ENCODE measurements around the gene APBA1. TPM values are rescaled to one million over a fixed set of nuclear protein-coding genes. Genes with fewer than 3 reads are reported as not detected.

APBA1 gene
- polyA plus RNA-seq, 3 donors, result 1.6 TPM; not detected in 2

GRCh38 chr9:69462394-69462793 is 209.8 kb downstream of the APBA1 start:
- no peak for TF ChIP-seq CTCF (IDR thresholded peaks at IDR 0.05)
- H3K36me3 ChIP-seq (replicated peaks in 1 of 2; ENCODE audit: control insufficient read depth in 1 of 2, insufficient read depth in 2 of 2, low read length in 2 of 2), result no peaks in the 10 kb centered on the region
- Mint-ChIP-seq H3K9me3 (peaks cover 0 to 2% (median 0%) of the 10 kb centered on the region in 7 donors), H3K4me3 (no peak overlapping the region), H3K36me3 (no peaks in the 10 kb centered on the region), H3K27ac (no peak overlapping the region), H3K4me1 (peaks cover 42% of the 10 kb centered on the region), H3K27me3 (ENCODE audit: low read depth in 3 of 3) (peaks cover 0 to 2% (median 0%) of the 10 kb centered on the region in 3 donors)
- peaks cover 9 to 27% of the 10 kb centered on the region in 2 donors for H3K4me1 ChIP-seq (ENCODE audit: control insufficient read depth in 1 of 2, insufficient read depth in 2 of 2, low read length in 2 of 2)
- no peak for DNase-seq
- H3K79me2 ChIP-seq (ENCODE audit: insufficient read depth, low read length), result no peaks in the 10 kb centered on the region
- WGBS (ENCODE audit: insufficient coverage), result 93% methylated on average over 2 of the region's 4 CpGs
- H3K27me3 ChIP-seq (ENCODE audit: control insufficient read depth in 2 of 2, insufficient read depth in 2 of 2, low read length in 2 of 2), result no peaks in the 10 kb centered on the region
- H3K9ac ChIP-seq (ENCODE audit: insufficient read depth, low read length, poor library complexity, severe bottlenecking), result no peak overlapping the region
- H2AFZ ChIP-seq (ENCODE audit: insufficient read depth, low read depth, low read length, poor library complexity, severe bottlenecking), result no peak overlapping the region
- H3K9me3 ChIP-seq (replicated peaks in 1 of 2; ENCODE audit: control insufficient read depth in 1 of 2, insufficient read depth in 1 of 2, low read length in 2 of 2), result no peaks in the 10 kb centered on the region
- intact Hi-C loops (cut with micrococcal nuclease), result no loop called here
- no peak overlapping the region for H3K4me3 ChIP-seq (replicated peaks in 1 of 3; ENCODE audit: low read depth in 2 of 3, low read length in 3 of 3)
- no peak overlapping the region for H3K27ac ChIP-seq (ENCODE audit: low read depth in 1 of 2, low read length in 2 of 2)
- H3K4me2 ChIP-seq (replicated peaks; ENCODE audit: extremely low read depth, low read length, poor library complexity, severe bottlenecking), result no peak overlapping the region
- no peaks in the 10 kb centered on the region for H4K20me1 ChIP-seq (ENCODE audit: insufficient read depth, low read length)

GRCh38 chr9:69461103-69461887 is 210.9 kb downstream of the APBA1 start:
- no peak overlapping the region for H3K4me3 ChIP-seq (replicated peaks in 1 of 3; ENCODE audit: low read depth in 2 of 3, low read length in 3 of 3)
- 92% methylated on average over 5 of the region's 6 CpGs for WGBS (ENCODE audit: insufficient coverage)
- no peaks in the 10 kb centered on the region for H3K27me3 ChIP-seq (ENCODE audit: control insufficient read depth in 2 of 2, insufficient read depth in 2 of 2, low read length in 2 of 2)
- H3K27me3 Mint-ChIP-seq (ENCODE audit: low read depth in 3 of 3), result peaks cover 0 to 2% (median 0%) of the 10 kb centered on the region in 3 donors
- no peaks in the 10 kb centered on the region for H3K79me2 ChIP-seq (ENCODE audit: insufficient read depth, low read length)
- H3K9me3 Mint-ChIP-seq, result peaks cover 0 to 2% (median 0%) of the 10 kb centered on the region in 7 donors
- H3K27ac Mint-ChIP-seq, result no peak overlapping the region
- no peak overlapping the region for H3K9ac ChIP-seq (ENCODE audit: insufficient read depth, low read length, poor library complexity, severe bottlenecking)
- peaks cover 9 to 30% of the 10 kb centered on the region in 2 donors for H3K4me1 ChIP-seq (ENCODE audit: control insufficient read depth in 1 of 2, insufficient read depth in 2 of 2, low read length in 2 of 2)
- H4K20me1 ChIP-seq (ENCODE audit: insufficient read depth, low read length), result no peaks in the 10 kb centered on the region
- no peak overlapping the region for H3K4me3 Mint-ChIP-seq
- H3K4me1 Mint-ChIP-seq, result peaks cover 46% of the 10 kb centered on the region
- intact Hi-C loops (cut with micrococcal nuclease), result no loop called here
- no peak for DNase-seq
- H3K36me3 ChIP-seq (replicated peaks in 1 of 2; ENCODE audit: control insufficient read depth in 1 of 2, insufficient read depth in 2 of 2, low read length in 2 of 2), result no peaks in the 10 kb centered on the region
- no peak for TF ChIP-seq CTCF (IDR thresholded peaks at IDR 0.05)
- no peaks in the 10 kb centered on the region for H3K9me3 ChIP-seq (replicated peaks in 1 of 2; ENCODE audit: control insufficient read depth in 1 of 2, insufficient read depth in 1 of 2, low read length in 2 of 2)
- no peak overlapping the region for H3K27ac ChIP-seq (ENCODE audit: low read depth in 1 of 2, low read length in 2 of 2)
- H2AFZ ChIP-seq (ENCODE audit: insufficient read depth, low read depth, low read length, poor library complexity, severe bottlenecking), result no peak overlapping the region
- no peaks in the 10 kb centered on the region for H3K36me3 Mint-ChIP-seq
- no peak overlapping the region for H3K4me2 ChIP-seq (replicated peaks; ENCODE audit: extremely low read depth, low read length, poor library complexity, severe bottlenecking)
